Measurements from ENCODE around the gene JUNB. TPM values are rescaled to one million over a fixed set of nuclear protein-coding genes. Genes with fewer than 3 reads are reported as not detected.

Gene JUNB
- total and polyA plus RNA-seq, 7 donors: 91.6 to 1,252 (median 249) TPM

DNA sequence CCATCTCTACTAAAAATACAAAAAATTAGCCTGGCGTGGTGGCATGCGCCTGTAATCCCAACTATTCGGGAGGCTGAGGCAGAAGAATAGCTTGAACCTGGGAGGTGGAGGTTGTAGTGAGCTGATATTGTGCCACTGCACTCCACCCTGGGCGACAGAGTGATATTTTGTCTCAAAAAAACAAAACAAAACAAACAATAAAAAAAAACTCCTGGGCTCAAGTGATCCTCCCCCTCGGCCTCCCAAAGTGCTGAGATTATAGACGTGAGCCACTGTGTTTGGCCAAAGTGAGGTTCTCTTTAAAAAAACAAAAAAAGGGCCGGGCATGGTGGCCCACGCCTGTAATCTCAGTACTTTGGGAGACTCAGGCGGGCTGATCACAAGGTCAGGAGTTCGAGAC is 3.8 kb upstream of the JUNB start:
- intact Hi-C loops (cut with DNase I): no loop called here
- WGBS, 2 donors: 54 to 74% methylated on average over 10 of the region's 10 CpGs
- Histone ChIP-seq H3K9me3 (no peaks in the 10 kb centered on the region), H3K27ac (peak overlapping the region; percentile 97 to 100 (median 98)), H3K4me1 (peaks cover 0 to 66% (median 62%) of the 10 kb centered on the region in 4 donors), H3K4me3 (no peak overlapping the region), H3K27me3 (no peaks in the 10 kb centered on the region), H3K36me3 (no peaks in the 10 kb centered on the region)
- TF ChIP-seq POLR2AphosphoS5 (IDR thresholded peaks at IDR 0.05): no peak
- TF ChIP-seq EP300 (IDR thresholded peaks at IDR 0.05): no peak
- no peak for TF ChIP-seq POLR2A (IDR thresholded peaks at IDR 0.05)
- TF ChIP-seq, protein P1, sequence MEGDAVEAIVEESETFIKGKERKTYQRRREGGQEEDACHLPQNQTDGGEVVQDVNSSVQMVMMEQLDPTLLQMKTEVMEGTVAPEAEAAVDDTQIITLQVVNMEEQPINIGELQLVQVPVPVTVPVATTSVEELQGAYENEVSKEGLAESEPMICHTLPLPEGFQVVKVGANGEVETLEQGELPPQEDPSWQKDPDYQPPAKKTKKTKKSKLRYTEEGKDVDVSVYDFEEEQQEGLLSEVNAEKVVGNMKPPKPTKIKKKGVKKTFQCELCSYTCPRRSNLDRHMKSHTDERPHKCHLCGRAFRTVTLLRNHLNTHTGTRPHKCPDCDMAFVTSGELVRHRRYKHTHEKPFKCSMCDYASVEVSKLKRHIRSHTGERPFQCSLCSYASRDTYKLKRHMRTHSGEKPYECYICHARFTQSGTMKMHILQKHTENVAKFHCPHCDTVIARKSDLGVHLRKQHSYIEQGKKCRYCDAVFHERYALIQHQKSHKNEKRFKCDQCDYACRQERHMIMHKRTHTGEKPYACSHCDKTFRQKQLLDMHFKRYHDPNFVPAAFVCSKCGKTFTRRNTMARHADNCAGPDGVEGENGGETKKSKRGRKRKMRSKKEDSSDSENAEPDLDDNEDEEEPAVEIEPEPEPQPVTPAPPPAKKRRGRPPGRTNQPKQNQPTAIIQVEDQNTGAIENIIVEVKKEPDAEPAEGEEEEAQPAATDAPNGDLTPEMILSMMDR (IDR thresholded peaks at IDR 0.05): no peak
- DNase-seq: no peak

DNA sequence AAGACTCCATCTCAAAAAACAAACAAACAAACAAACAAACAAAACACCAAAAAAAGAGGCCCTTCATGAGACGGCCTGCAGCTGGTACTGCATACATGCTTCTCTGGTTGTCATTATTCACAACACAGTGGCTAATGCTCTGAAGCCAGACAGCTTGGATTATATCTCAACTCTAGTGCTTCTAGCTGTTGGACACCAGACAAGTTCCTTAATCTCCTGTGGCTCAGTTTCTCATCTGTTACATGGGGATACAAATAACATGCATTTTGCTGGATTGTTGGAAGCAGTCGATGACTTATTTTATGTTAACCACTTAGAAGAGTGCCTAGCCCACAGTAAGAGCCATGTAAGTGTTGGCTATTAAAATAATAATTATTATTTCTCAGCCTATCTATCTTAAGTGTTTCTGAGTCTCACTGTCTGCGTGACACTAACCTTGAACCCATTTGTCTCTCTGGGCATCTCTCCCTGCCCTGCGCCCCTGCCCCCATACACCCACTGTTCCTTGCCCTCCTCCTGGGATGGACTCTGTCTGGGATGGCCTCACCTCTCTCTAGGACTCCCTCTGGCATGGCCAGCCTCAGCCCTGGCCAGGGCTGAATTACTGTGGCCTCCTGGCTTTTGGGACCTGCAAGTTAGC is 3.1 kb upstream of the JUNB start:
- 25 to 51% methylated on average over 4 of the region's 4 CpGs for WGBS, 2 donors
- TF ChIP-seq POLR2A (IDR thresholded peaks at IDR 0.05): no peak
- TF ChIP-seq EP300 (IDR thresholded peaks at IDR 0.05): no peak
- TF ChIP-seq, protein P1 (IDR thresholded peaks at IDR 0.05): no peak
- TF ChIP-seq POLR2AphosphoS5 (IDR thresholded peaks at IDR 0.05): no peak
- Histone ChIP-seq H3K4me3 (peak overlapping the region in 3 of 4 donors; percentile 72 to 99 (median 84)), H3K4me1 (peaks cover 0 to 59% (median 57%) of the 10 kb centered on the region in 4 donors), H3K36me3 (no peaks in the 10 kb centered on the region), H3K27ac (peak overlapping the region; percentile 97 to 100 (median 98)), H3K27me3 (no peaks in the 10 kb centered on the region), H3K9me3 (no peaks in the 10 kb centered on the region)
- intact Hi-C loops (cut with DNase I): no loop called here
- no peak for DNase-seq

DNA sequence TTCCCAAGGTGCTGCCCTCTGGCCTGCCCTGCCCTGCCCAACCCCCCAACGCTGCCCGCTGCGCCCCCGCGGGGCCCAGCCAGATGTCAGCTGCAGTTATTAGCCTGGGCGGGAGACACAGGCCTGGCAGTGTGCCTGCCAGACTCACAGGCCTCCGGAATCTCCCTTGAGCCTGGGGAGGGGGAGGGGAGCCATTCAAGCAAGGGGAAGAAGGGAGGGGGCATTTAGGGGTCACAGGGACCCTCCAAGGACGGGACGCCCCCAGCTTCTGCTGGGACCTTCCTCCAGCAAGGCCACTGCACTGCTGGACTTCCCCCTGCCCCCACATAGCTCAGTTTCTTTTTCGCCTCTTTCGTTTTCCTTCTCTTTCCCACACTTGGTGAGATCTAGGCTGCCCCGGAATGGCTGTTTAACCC is 2.6 kb upstream of the JUNB start:
- Histone ChIP-seq H3K27me3 (no peaks in the 10 kb centered on the region), H3K4me1 (peaks cover 0 to 55% (median 53%) of the 10 kb centered on the region in 4 donors), H3K9me3 (no peaks in the 10 kb centered on the region), H3K27ac (peak overlapping the region; percentile 97 to 100 (median 98)), H3K4me3 (peak overlapping the region; percentile 39 to 99 (median 78)), H3K36me3 (no peaks in the 10 kb centered on the region)
- WGBS, 2 donors: 1 to 9% methylated on average over 12 of the region's 12 CpGs
- peak; percentile 94 for DNase-seq
- TF ChIP-seq POLR2A (IDR thresholded peaks at IDR 0.05): peak in 1 of 2 donors; percentile 10
- TF ChIP-seq EP300 (IDR thresholded peaks at IDR 0.05): no peak
- TF ChIP-seq, protein P1 (IDR thresholded peaks at IDR 0.05): no peak
- TF ChIP-seq POLR2AphosphoS5 (IDR thresholded peaks at IDR 0.05): peak in 3 of 4 donors; percentile 37 to 69 (median 45)
- intact Hi-C loops (cut with DNase I): no loop called here

DNA sequence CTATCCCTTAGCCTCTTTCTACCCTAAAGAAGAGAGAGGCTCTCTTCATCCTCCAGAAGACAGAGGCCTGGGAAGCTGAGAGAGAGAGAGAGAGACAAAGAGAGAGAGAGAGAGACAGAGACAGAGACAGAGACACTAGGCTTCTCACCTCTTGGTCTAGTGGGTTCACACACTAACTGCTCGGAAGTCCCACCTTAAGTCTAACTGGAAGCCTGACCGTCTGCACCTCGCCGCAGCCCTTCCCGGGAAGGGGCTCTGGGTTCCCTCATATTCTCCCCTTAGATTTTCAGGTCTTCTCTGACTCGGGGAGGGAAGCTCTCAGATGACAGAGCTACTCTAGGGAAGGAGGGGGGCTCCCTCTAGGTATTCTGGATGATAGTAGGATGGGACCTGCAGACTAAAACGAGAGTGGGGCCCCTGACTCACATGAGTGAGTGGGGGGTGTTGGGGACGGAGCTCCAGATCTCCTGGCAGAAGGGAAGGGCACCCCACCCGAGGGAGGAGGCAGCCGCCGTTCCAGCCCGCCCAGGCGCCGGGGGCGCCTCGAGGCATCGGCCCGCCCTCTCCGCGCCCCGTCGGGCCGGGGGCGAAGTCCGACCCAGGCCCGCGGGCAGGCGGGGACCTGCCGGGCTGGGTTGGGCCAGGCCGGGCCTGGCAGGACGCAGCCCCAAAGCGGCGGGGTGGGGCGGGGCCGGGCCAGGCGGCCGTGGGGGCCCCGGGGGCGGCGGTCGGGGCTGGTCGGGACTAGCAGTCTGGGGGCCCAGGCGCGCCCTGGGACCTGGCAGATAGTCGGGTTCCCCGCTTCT is 2.0 kb upstream of the JUNB start:
- Histone ChIP-seq H3K27ac (peak overlapping the region; percentile 97 to 100 (median 98)), H3K9me3 (no peaks in the 10 kb centered on the region), H3K36me3 (no peaks in the 10 kb centered on the region), H3K27me3 (no peaks in the 10 kb centered on the region), H3K4me3 (peak overlapping the region; percentile 72 to 99 (median 90)), H3K4me1 (peaks cover 0 to 55% (median 53%) of the 10 kb centered on the region in 4 donors)
- WGBS, 2 donors: 1% methylated on average over 46 of the region's 46 CpGs
- DNase-seq: no peak
- TF ChIP-seq POLR2A (IDR thresholded peaks at IDR 0.05) (no peak), POLR2AphosphoS5 (IDR thresholded peaks at IDR 0.05) (peak in 2 of 4 donors; percentile 52 to 77)
- intact Hi-C loops (cut with DNase I): no loop called here

Measured in sigmoid colon (tissue), 7 donors.